GM19452 (cell line): ENCODE measurements around the gene GPR78.
"Not testable (repeated sequence)": the region's sequence is repeated elsewhere in the genome, so short reads cannot be mapped to it uniquely, and the experiment has no call there.

Experiments
- ATAC-seq: cut with Tn5 transposase; IDR thresholded peaks from one replicate; pipeline ENCODE4 v1.9.1; 2021; ENCODE audit not compliant: unreplicated experiment

The GPR78 gene

GRCh38 chr4:8614365-8615193, 34.4 kb downstream of the GPR78 start:
- ATAC-seq: no peak

- ATAC-seq: no peak
These were observed 35.2 kb downstream of the GPR78 start for GRCh38 chr4:8615366-8615765.

GRCh38 chr4:8615921-8616787, 36.0 kb downstream of the GPR78 start:
- ATAC-seq: no peak

DNA sequence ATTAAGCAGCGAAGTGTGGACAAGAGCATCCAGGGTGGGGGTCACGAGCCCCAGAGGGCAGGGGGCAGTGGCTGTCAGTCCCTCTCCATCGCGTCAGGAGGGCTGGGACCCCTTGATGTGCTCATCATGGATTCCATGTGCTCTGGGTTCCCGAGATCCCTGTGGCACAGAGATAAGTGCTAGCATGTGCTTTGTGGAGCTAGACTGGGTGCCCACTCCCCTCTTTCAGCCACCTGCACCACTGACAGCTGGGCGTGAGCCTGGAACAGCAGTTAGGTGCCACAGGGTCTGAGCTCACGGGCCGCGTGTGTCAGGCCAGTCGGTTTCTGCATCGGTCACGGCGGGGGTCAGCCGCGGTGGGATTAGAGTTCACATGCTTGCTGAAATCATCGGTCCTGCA, 36.6 kb downstream of the GPR78 start:
- ATAC-seq: no peak

GRCh38 chr4:8617486-8618040, 37.4 kb downstream of the GPR78 start:
- no peak for ATAC-seq

GRCh38 chr4:8618421-8618820, 38.2 kb downstream of the GPR78 start:
- no peak for ATAC-seq

- ATAC-seq: no peak
These were observed 38.9 kb downstream of the GPR78 start for GRCh38 chr4:8618961-8619720.

DNA sequence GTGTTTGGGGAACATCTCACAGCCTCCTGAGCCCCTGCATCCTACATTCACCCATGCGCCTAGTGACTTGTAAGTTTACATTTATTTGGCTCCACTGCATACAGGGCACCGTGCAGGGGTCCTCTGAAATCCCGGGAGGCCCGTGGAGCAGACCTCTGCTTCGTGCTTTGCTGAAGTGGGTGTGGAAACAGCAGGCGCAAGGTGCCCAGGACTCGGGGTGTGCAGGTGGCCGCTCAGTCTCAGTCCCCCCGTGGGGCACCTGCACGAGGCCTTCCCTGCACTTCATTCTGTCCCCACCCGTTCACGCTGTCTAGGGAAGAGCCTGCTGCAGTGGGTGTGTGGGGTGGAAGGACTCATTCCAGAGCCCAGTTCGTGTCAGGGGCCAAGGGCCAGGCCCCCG, 40.9 kb downstream of the GPR78 start:
- ATAC-seq: not testable (repeated sequence)

DNA sequence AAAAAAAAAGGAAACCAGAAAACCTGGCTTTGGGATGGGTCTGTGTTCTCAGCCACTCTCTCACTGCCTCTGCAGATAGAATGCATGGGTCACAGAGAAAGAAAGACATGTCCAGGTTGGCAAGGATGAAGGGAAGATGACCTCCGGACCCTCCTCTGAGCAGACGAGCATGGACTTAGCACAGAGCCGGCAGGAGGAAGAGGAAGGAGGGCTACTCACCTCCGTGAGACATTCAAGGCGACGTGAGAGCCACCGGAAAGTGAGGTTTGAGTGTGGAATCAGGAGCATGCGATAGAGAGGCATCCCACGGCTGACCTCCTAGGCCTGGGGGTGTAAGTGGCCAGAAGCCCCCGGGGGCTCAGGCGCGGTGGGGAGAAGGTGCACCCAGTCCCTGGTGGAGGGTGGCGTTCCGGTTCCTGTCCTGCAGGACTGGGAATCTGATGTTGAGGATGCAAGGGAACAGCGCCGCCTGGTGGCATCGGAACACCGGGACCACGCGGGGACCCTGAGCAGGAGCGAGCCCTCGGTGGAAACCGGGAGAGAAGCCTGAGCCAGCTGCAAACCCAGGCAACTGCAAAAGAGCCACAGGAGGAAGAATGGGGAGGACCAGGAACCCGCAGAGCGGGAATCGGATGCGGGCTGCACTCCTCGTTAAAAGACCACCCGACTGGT, 44.5 kb downstream of the GPR78 start:
- not testable (repeated sequence) for ATAC-seq

DNA sequence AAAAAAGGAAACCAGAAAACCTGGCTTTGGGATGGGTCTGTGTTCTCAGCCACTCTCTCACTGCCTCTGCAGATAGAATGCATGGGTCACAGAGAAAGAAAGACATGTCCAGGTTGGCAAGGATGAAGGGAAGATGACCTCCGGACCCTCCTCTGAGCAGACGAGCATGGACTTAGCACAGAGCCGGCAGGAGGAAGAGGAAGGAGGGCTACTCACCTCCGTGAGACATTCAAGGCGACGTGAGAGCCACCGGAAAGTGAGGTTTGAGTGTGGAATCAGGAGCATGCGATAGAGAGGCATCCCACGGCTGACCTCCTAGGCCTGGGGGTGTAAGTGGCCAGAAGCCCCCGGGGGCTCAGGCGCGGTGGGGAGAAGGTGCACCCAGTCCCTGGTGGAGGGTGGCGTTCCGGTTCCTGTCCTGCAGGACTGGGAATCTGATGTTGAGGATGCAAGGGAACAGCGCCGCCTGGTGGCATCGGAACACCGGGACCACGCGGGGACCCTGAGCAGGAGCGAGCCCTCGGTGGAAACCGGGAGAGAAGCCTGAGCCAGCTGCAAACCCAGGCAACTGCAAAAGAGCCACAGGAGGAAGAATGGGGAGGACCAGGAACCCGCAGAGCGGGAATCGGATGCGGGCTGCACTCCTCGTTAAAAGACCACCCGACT, 50.2 kb downstream of the GPR78 start:
- not testable (repeated sequence) for ATAC-seq

GRCh38 chr4:8631896-8632295, 51.7 kb downstream of the GPR78 start:
- not testable (repeated sequence) for ATAC-seq

- not testable (repeated sequence) for ATAC-seq
These were observed 54.6 kb downstream of the GPR78 start for GRCh38 chr4:8634773-8635172.

DNA sequence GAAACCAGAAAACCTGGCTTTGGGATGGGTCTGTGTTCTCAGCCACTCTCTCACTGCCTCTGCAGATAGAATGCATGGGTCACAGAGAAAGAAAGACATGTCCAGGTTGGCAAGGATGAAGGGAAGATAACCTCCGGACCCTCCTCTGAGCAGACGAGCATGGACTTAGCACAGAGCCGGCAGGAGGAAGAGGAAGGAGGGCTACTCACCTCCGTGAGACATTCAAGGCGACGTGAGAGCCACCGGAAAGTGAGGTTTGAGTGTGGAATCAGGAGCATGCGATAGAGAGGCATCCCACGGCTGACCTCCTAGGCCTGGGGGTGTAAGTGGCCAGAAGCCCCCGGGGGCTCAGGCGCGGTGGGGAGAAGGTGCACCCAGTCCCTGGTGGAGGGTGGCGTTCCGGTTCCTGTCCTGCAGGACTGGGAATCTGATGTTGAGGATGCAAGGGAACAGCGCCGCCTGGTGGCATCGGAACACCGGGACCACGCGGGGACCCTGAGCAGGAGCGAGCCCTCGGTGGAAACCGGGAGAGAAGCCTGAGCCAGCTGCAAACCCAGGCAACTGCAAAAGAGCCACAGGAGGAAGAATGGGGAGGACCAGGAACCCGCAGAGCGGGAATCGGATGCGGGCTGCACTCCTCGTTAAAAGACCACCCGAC, 55.8 kb downstream of the GPR78 start:
- ATAC-seq: not testable (repeated sequence)
